ENCODE data around the gene ERRFI1.
A peak's percentile ranks its signal among the peaks of the same experiment; 100 is the strongest.

ERRFI1 gene

GRCh38 chr1:8018492-8019228 is 7.4 kb downstream of the ERRFI1 start:
- DNase-seq (ENCODE audit: low read depth) = no peak

- no peak for DNase-seq (ENCODE audit: low read depth)
These were observed 8.5 kb downstream of the ERRFI1 start for GRCh38 chr1:8017495-8018197.

- DNase-seq (ENCODE audit: low read depth) = no peak
These were observed 9.2 kb downstream of the ERRFI1 start for GRCh38 chr1:8016895-8017241.

GRCh38 chr1:8016210-8016894 is 9.8 kb downstream of the ERRFI1 start:
- DNase-seq (ENCODE audit: low read depth) = no peak

- no peak for DNase-seq (ENCODE audit: low read depth)
These were observed 10.3 kb downstream of the ERRFI1 start for GRCh38 chr1:8015809-8016165.

GRCh38 chr1:8015036-8015808 is 10.9 kb downstream of the ERRFI1 start:
- peak; percentile 41 for DNase-seq (ENCODE audit: low read depth)

GRCh38 chr1:8014381-8014988 is 11.6 kb downstream of the ERRFI1 start:
- no peak for DNase-seq (ENCODE audit: low read depth)

GRCh38 chr1:8013800-8014199 is 12.3 kb downstream of the ERRFI1 start:
- DNase-seq (ENCODE audit: low read depth) = no peak

- no peak for DNase-seq (ENCODE audit: low read depth)
These were observed 12.7 kb downstream of the ERRFI1 start for GRCh38 chr1:8013399-8013798.

GRCh38 chr1:8012955-8013354 is 13.2 kb downstream of the ERRFI1 start:
- no peak for DNase-seq (ENCODE audit: low read depth)

GRCh38 chr1:8011923-8012858 is 13.9 kb downstream of the ERRFI1 start:
- DNase-seq (ENCODE audit: low read depth) = no peak

GRCh38 chr1:8011016-8011415 is 15.1 kb downstream of the ERRFI1 start:
- no peak for DNase-seq (ENCODE audit: low read depth)

GRCh38 chr1:8010080-8010664 is 15.9 kb downstream of the ERRFI1 start:
- no peak for DNase-seq (ENCODE audit: low read depth)

GRCh38 chr1:8009043-8010002 is 16.8 kb downstream of the ERRFI1 start:
- no peak for DNase-seq (ENCODE audit: low read depth)

- no peak for DNase-seq (ENCODE audit: low read depth)
These were observed 19.8 kb downstream of the ERRFI1 start for GRCh38 chr1:8006037-8006963.

GRCh38 chr1:8004803-8005573 is 21.1 kb downstream of the ERRFI1 start:
- no peak for DNase-seq (ENCODE audit: low read depth)

- DNase-seq (ENCODE audit: low read depth) = no peak
These were observed 21.9 kb downstream of the ERRFI1 start for GRCh38 chr1:8004113-8004802.
